BJ (cell line): ENCODE measurements around the gene ZNF184. TPM values are rescaled to one million over a fixed set of nuclear protein-coding genes. Genes with fewer than 3 reads are reported as not detected.

Experiments
- CTCF ChIA-PET: fragments of 350-600 bp; formaldehyde crosslinking; extraction: SDS; loops from one replicate; lab custom pipeline; 2021; ENCODE audit warnings: antibody characterized with exemption, inconsistent platforms; lab: Yijun Ruan, JAX
- POLR2A ChIA-PET: fragments of 300-600 bp; sonication (Branson Sonifier 250); formaldehyde crosslinking; extraction: SDS; loops from one replicate; lab custom pipeline; 2021; ENCODE audit warnings: antibody characterized with exemption; lab: Charles Lee
- DNase-seq: peaks from one replicate; pipeline ENCODE4 v3.0.0-alpha.2; 2011; ENCODE audit warnings: low read depth
- H3K27me3 ChIP-seq: 2 replicates; pipeline ENCODE4 v1.6.0; 2011; ENCODE audit warnings: low read length; ENCODE audit not compliant: control insufficient read depth, insufficient read depth
- H3K36me3 ChIP-seq: 2 replicates; pipeline ENCODE4 v1.5.1; 2011; ENCODE audit warnings: low read length; ENCODE audit not compliant: control insufficient read depth, insufficient read depth
- H3K4me3 ChIP-seq: 2 replicates; pipeline ENCODE4 v1.5.1; 2011; ENCODE audit warnings: low read depth, mild to moderate bottlenecking, control low read depth, low read length
- CTCF ChIP-seq: IDR thresholded peaks from 2 replicates; pipeline ENCODE4 v1.5.1; 2011; ENCODE audit warnings: low read depth, mild to moderate bottlenecking, control low read depth, inconsistent platforms, low read length, moderate library complexity; ENCODE audit not compliant: insufficient read depth
- polyA plus RNA-seq: library from polyadenylated mRNA; depleted of rRNA; stranded (reverse); fragments of >200 nt; gene quantifications from 2 replicates; pipeline ENCODE4 v1.2.3, GENCODE V29; 2011

Gene ZNF184
- polyA plus RNA-seq, 1 experiment = 1.8 TPM

- TF ChIP-seq CTCF = no peak
- Histone ChIP-seq H3K36me3 (no peaks in the 10 kb centered on the region), H3K4me3 (no peak overlapping the region), H3K27me3 (peaks cover 16% of the 10 kb centered on the region)
- ChIA-PET POLR2A (no interaction called here), CTCF (no interaction called here)
- no peak for DNase-seq
Observed at GRCh38 chr6:27514906-27515495, 42.1 kb upstream of the ZNF184 start.

GRCh38 chr6:27512525-27512924 lies 39.6 kb upstream of the ZNF184 start:
- H3K27me3 ChIP-seq = peaks cover 16% of the 10 kb centered on the region
- no peak overlapping the region for H3K4me3 ChIP-seq
- TF ChIP-seq CTCF = no peak
- no peaks in the 10 kb centered on the region for H3K36me3 ChIP-seq
- ChIA-PET CTCF (no interaction called here), POLR2A (no interaction called here)
- no peak for DNase-seq

- DNase-seq = no peak
- H3K27me3 ChIP-seq = peaks cover 2% of the 10 kb centered on the region
- CTCF ChIA-PET = interaction anchor here (0.6 to 2.8 kb wide), 4 partner anchors 11 to 345 kb away, joined by 3 to 16 read pairs (median 3); no protein-coding TSS in a partner anchor
- POLR2A ChIA-PET = no interaction called here
- no peak overlapping the region for H3K4me3 ChIP-seq
- no peak for TF ChIP-seq CTCF
- no peaks in the 10 kb centered on the region for H3K36me3 ChIP-seq
Observed at GRCh38 chr6:27507041-27507956, 34.4 kb upstream of the ZNF184 start.

GRCh38 chr6:27505209-27506027 lies 32.5 kb upstream of the ZNF184 start:
- H3K36me3 ChIP-seq = no peaks in the 10 kb centered on the region
- H3K4me3 ChIP-seq = no peak overlapping the region
- no peak for TF ChIP-seq CTCF
- DNase-seq = no peak
- POLR2A ChIA-PET = no interaction called here
- peaks cover under 1% of the 10 kb centered on the region; the same call in 1 of the 2 replicates for H3K27me3 ChIP-seq
- CTCF ChIA-PET = interaction anchor here (1.2 to 2.8 kb wide), 2 partner anchors 13 to 343 kb away, joined by 3 to 16 read pairs; no protein-coding TSS in a partner anchor
